GM23338 (cell line): ENCODE measurements around the gene TTC39B. TPM values are rescaled to one million over a fixed set of nuclear protein-coding genes. Genes with fewer than 3 reads are reported as not detected.

Source experiments
- ATAC-seq: fragments of 200-7000 bp; cut with Tn5 transposase; 3 replicates; pipeline ENCODE4 v1.9.1; 2020
- DNase-seq: peaks from one replicate; pipeline ENCODE4 v3.0.0-alpha.2; 2015; ENCODE audit warnings: low spot score
- H2AFZ ChIP-seq: fragments of 200-600 bp; sonication (generic); 2 replicates; pipeline ENCODE4 v1.8.0; 2016; ENCODE audit warnings: antibody characterized with exemption, mild to moderate bottlenecking, moderate library complexity
- H3F3A ChIP-seq: fragments of 200-600 bp; sonication (generic); replicated peaks from 2 replicates; pipeline ENCODE4 v1.8.0; 2017; ENCODE audit warnings: antibody characterized with exemption, mixed run types, low read depth
- H3K27ac ChIP-seq: fragments of 200-600 bp; sonication (generic); 2 replicates; pipeline ENCODE4 v1.6.1; 2016; ENCODE audit warnings: low read depth
- H3K27me3 ChIP-seq: fragments of 200-600 bp; sonication (generic); 2 replicates; pipeline ENCODE4 v1.8.0; 2016; ENCODE audit warnings: mild to moderate bottlenecking, mixed run types, moderate library complexity; ENCODE audit not compliant: insufficient read depth
- H3K36me3 ChIP-seq: fragments of 200-600 bp; sonication (generic); 2 replicates; pipeline ENCODE4 v1.8.0; 2016; ENCODE audit warnings: mild to moderate bottlenecking; ENCODE audit not compliant: insufficient read depth
- H3K4me1 ChIP-seq: fragments of 200-600 bp; sonication (generic); 2 replicates; pipeline ENCODE4 v1.8.0; 2016; ENCODE audit warnings: mild to moderate bottlenecking, moderate library complexity; ENCODE audit not compliant: insufficient read depth
- H3K4me2 ChIP-seq: fragments of 200-600 bp; sonication (generic); 2 replicates; pipeline ENCODE4 v1.7.1; 2017; ENCODE audit warnings: mixed run types
- H3K4me3 ChIP-seq: fragments of 200-600 bp; sonication (generic); 2 replicates; pipeline ENCODE4 v1.6.1; 2016; ENCODE audit warnings: mixed run types
- H3K79me2 ChIP-seq: fragments of 200-600 bp; sonication (generic); replicated peaks from 2 replicates; pipeline ENCODE4 v1.8.0; 2017; ENCODE audit warnings: mild to moderate bottlenecking; ENCODE audit not compliant: insufficient read depth
- H3K9me2 ChIP-seq: fragments of 200-600 bp; sonication (generic); 2 replicates; pipeline ENCODE4 v1.8.0; 2017; ENCODE audit not compliant: insufficient read depth
- H4K20me1 ChIP-seq: fragments of 200-600 bp; sonication (generic); replicated peaks from 2 replicates; pipeline ENCODE4 v1.8.0; 2017; ENCODE audit warnings: mild to moderate bottlenecking; ENCODE audit not compliant: insufficient read depth
- H3K27ac Mint-ChIP-seq: 2 replicates; pipeline ENCODE4 v1.8.0; 2020; ENCODE audit warnings: inconsistent platforms, mild to moderate bottlenecking, moderate library complexity, mixed read lengths
- H3K27me3 Mint-ChIP-seq: 3 replicates; pipeline ENCODE4 v1.8.0; 2022; ENCODE audit warnings: low read depth, mild to moderate bottlenecking, moderate library complexity, mixed read lengths, inconsistent platforms; ENCODE audit not compliant: insufficient read depth, poor library complexity
- H3K36me3 Mint-ChIP-seq: 3 replicates; pipeline ENCODE4 v1.8.0; 2021; ENCODE audit warnings: low read depth, mild to moderate bottlenecking, inconsistent platforms, moderate library complexity, mixed read lengths
- H3K4me1 Mint-ChIP-seq: 3 replicates; pipeline ENCODE4 v1.8.0; 2020; ENCODE audit warnings: mild to moderate bottlenecking, inconsistent platforms, mixed read lengths
- H3K4me3 Mint-ChIP-seq: 3 replicates; pipeline ENCODE4 v1.8.0; 2021; ENCODE audit warnings: moderate library complexity, mild to moderate bottlenecking, inconsistent platforms, mixed read lengths
- H3K9me3 Mint-ChIP-seq: 3 replicates; pipeline ENCODE4 v1.8.0; 2020; ENCODE audit warnings: moderate library complexity, mild to moderate bottlenecking, inconsistent platforms, mixed read lengths
- CREB1 ChIP-seq: fragments of 250-450 bp; sonication (Bioruptor Pico); IDR thresholded peaks from 2 replicates; pipeline ENCODE4 v1.5.0; 2020; ENCODE audit warnings: low read depth, mild to moderate bottlenecking, moderate library complexity
- EZH2phosphoT487 ChIP-seq: fragments of 200-600 bp; sonication (generic); IDR thresholded peaks from one replicate; pipeline ENCODE4 v1.8.1; 2018; ENCODE audit warnings: antibody characterized with exemption; ENCODE audit not compliant: unreplicated experiment
- NANOG ChIP-seq: IDR thresholded peaks from 2 replicates; pipeline ENCODE4 v1.6.1; 2016; ENCODE audit warnings: antibody characterized with exemption, borderline replicate concordance
- POLR2AphosphoS5 ChIP-seq: IDR thresholded peaks from 2 replicates; pipeline ENCODE4 v1.6.1; 2016; ENCODE audit warnings: antibody characterized with exemption, low read depth
- STAT1 ChIP-seq: IDR thresholded peaks from one replicate; pipeline ENCODE4 v1.6.1; 2016; ENCODE audit warnings: antibody characterized with exemption; ENCODE audit not compliant: unreplicated experiment
- ZNF331 ChIP-seq: fragments of 250-450 bp; sonication (Bioruptor Pico); IDR thresholded peaks from 2 replicates; pipeline ENCODE4 v1.5.0; 2020; ENCODE audit warnings: low read depth, mild to moderate bottlenecking, moderate library complexity
- polyA plus RNA-seq: library from polyadenylated mRNA; unstranded; fragments of >200 nt; fragmentation: Nextera tagmentation; extraction: Ambion mirVana; gene quantifications from 2 replicates; pipeline ENCODE4 v1.2.1, GENCODE V29; 2016
- total RNA-seq: library from RNA; depleted of rRNA; stranded (reverse); fragments of >200 nt; shearing (Covaris generic); gene quantifications from 2 replicates; pipeline ENCODE4 v1.2.3, GENCODE V29; 2014
- TF ChIP-seq, protein P1 (sequence below), 2 experiments: fragments of 200-600 bp in 1 of 2; sonication (generic) in 1 of 2; conservative IDR thresholded peaks; 2 replicates each; pipeline versions ENCODE4 v1.5.1 to v1.6.1; 2016 to 2017; ENCODE audit warnings: antibody characterized with exemption in 2 of 2, low read depth in 2 of 2, mild to moderate bottlenecking in 2 of 2, moderate library complexity in 1 of 2
- TF ChIP-seq, protein P2 (sequence below): IDR thresholded peaks from 2 replicates; pipeline ENCODE4 v1.6.1; 2016; ENCODE audit warnings: antibody characterized with exemption
- TF ChIP-seq, protein P3 (sequence below): IDR thresholded peaks from one replicate; pipeline ENCODE4 v1.6.1; 2018; ENCODE audit warnings: antibody characterized with exemption; ENCODE audit not compliant: unreplicated experiment

Gene TTC39B
- total and polyA plus RNA-seq, 2 experiments from 2014 or later = 2.8 to 11.1 TPM

DNA sequence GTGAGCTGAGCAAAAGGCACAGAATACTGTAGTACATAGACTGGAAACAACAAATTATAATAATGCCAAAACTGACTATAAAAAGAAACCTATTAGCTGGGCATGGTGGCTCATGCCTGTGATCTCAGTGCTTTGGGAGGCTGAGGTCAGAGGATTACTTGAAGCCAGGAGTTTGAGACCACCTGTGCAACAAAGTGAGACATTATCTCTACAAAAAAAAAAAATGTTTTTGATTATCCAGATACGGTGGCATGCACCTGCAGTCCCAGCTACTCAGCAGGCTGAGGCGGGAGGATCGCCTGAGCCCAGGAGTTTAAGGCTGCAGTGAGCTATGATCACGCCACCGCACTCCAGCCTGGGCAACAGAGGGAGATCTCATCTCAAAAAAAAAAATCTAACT is 175.9 kb downstream of the TTC39B start:
- H3K4me2 ChIP-seq = no peak overlapping the region
- DNase-seq (no peak), ATAC-seq (no peak)
- H3K4me1 Mint-ChIP-seq = peaks cover 9% of the 10 kb centered on the region
- H3K27me3 Mint-ChIP-seq = peaks cover 10% of the 10 kb centered on the region
- no peak overlapping the region for H3K27ac ChIP-seq
- H3K9me3 Mint-ChIP-seq = peaks cover 11% of the 10 kb centered on the region
- 0 out of 2 replicates have a peak, but pooled peaks cover 3% of the 10 kb centered on the region for H3K9me2 ChIP-seq
- H3K4me3 ChIP-seq = no peak overlapping the region
- H3K27me3 ChIP-seq = no peaks in the 10 kb centered on the region
- H3K4me3 Mint-ChIP-seq = no peak overlapping the region
- no peaks in the 10 kb centered on the region for H3K36me3 ChIP-seq
- no peaks in the 10 kb centered on the region for H3F3A ChIP-seq
- H4K20me1 ChIP-seq = no peaks in the 10 kb centered on the region
- TF ChIP-seq NANOG (no peak), EZH2phosphoT487 (no peak)
- TF ChIP-seq, protein P1, sequence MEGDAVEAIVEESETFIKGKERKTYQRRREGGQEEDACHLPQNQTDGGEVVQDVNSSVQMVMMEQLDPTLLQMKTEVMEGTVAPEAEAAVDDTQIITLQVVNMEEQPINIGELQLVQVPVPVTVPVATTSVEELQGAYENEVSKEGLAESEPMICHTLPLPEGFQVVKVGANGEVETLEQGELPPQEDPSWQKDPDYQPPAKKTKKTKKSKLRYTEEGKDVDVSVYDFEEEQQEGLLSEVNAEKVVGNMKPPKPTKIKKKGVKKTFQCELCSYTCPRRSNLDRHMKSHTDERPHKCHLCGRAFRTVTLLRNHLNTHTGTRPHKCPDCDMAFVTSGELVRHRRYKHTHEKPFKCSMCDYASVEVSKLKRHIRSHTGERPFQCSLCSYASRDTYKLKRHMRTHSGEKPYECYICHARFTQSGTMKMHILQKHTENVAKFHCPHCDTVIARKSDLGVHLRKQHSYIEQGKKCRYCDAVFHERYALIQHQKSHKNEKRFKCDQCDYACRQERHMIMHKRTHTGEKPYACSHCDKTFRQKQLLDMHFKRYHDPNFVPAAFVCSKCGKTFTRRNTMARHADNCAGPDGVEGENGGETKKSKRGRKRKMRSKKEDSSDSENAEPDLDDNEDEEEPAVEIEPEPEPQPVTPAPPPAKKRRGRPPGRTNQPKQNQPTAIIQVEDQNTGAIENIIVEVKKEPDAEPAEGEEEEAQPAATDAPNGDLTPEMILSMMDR (conservative IDR thresholded peaks at IDR 0.05; ENCODE audit: low read depth in 2 of 2) = no peak
- TF ChIP-seq, protein P2, sequence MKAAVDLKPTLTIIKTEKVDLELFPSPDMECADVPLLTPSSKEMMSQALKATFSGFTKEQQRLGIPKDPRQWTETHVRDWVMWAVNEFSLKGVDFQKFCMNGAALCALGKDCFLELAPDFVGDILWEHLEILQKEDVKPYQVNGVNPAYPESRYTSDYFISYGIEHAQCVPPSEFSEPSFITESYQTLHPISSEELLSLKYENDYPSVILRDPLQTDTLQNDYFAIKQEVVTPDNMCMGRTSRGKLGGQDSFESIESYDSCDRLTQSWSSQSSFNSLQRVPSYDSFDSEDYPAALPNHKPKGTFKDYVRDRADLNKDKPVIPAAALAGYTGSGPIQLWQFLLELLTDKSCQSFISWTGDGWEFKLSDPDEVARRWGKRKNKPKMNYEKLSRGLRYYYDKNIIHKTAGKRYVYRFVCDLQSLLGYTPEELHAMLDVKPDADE = no peak
- TF ChIP-seq, protein P3, sequence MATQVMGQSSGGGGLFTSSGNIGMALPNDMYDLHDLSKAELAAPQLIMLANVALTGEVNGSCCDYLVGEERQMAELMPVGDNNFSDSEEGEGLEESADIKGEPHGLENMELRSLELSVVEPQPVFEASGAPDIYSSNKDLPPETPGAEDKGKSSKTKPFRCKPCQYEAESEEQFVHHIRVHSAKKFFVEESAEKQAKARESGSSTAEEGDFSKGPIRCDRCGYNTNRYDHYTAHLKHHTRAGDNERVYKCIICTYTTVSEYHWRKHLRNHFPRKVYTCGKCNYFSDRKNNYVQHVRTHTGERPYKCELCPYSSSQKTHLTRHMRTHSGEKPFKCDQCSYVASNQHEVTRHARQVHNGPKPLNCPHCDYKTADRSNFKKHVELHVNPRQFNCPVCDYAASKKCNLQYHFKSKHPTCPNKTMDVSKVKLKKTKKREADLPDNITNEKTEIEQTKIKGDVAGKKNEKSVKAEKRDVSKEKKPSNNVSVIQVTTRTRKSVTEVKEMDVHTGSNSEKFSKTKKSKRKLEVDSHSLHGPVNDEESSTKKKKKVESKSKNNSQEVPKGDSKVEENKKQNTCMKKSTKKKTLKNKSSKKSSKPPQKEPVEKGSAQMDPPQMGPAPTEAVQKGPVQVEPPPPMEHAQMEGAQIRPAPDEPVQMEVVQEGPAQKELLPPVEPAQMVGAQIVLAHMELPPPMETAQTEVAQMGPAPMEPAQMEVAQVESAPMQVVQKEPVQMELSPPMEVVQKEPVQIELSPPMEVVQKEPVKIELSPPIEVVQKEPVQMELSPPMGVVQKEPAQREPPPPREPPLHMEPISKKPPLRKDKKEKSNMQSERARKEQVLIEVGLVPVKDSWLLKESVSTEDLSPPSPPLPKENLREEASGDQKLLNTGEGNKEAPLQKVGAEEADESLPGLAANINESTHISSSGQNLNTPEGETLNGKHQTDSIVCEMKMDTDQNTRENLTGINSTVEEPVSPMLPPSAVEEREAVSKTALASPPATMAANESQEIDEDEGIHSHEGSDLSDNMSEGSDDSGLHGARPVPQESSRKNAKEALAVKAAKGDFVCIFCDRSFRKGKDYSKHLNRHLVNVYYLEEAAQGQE = no peak
- H3K79me2 ChIP-seq = no peaks in the 10 kb centered on the region
- no peaks in the 10 kb centered on the region; the same call in 1 of the 2 replicates for H3K4me1 ChIP-seq
- peaks cover 11% of the 10 kb centered on the region for H3K36me3 Mint-ChIP-seq
- 0 out of 2 replicates have a peak overlapping the region, but pooled peaks have one; percentile 87 for H2AFZ ChIP-seq
- H3K27ac Mint-ChIP-seq = no peak overlapping the region

DNA sequence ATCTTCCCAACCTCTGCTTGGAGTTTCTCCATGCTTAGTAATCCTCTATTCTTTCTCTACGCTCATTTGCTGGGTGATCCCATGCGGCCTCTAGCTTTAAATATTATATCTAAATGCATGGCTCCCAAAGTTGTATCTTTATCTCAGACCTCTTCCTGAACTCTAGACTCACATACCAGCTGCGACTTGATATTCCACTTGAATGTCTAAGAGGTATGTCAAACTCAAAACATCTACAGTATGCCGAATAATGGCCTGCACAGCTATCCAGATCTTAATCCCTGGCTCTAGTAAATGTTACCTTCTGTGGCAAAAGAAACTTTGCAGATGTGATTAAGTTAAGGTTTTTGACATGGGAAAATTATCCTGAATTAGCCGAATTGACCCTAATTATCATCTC is 179.2 kb downstream of the TTC39B start:
- H3F3A ChIP-seq = no peaks in the 10 kb centered on the region
- no peak overlapping the region for H3K4me2 ChIP-seq
- H3K36me3 ChIP-seq = no peaks in the 10 kb centered on the region
- Mint-ChIP-seq H3K36me3 (peaks cover 6% of the 10 kb centered on the region; the same call in 2 of the 3 replicates), H3K4me3 (no peak overlapping the region), H3K27ac (no peak overlapping the region), H3K9me3 (peaks cover 9% of the 10 kb centered on the region), H3K27me3 (peaks cover 4% of the 10 kb centered on the region), H3K4me1 (peaks cover 5% of the 10 kb centered on the region)
- DNase-seq (no peak), ATAC-seq (no peak)
- H3K27ac ChIP-seq = no peak overlapping the region
- no peak overlapping the region for H2AFZ ChIP-seq
- no peaks in the 10 kb centered on the region for H3K27me3 ChIP-seq
- H3K4me1 ChIP-seq = peaks cover 11% of the 10 kb centered on the region
- no peak overlapping the region for H3K4me3 ChIP-seq
- no peaks in the 10 kb centered on the region for H3K79me2 ChIP-seq
- no peaks in the 10 kb centered on the region for H4K20me1 ChIP-seq
- H3K9me2 ChIP-seq = 0 out of 2 replicates have a peak, but pooled peaks cover 3% of the 10 kb centered on the region
- TF ChIP-seq NANOG = no peak
- TF ChIP-seq CREB1 (CRISPR knock-in tag) = no peak
- TF ChIP-seq, protein P3 = no peak
- TF ChIP-seq ZNF331 (CRISPR knock-in tag) = no peak
- no peak for TF ChIP-seq STAT1
- TF ChIP-seq POLR2AphosphoS5 = no peak
- no peak for TF ChIP-seq EZH2phosphoT487
